ENCODE measurements around the gene BPGM.

BPGM gene

DNA sequence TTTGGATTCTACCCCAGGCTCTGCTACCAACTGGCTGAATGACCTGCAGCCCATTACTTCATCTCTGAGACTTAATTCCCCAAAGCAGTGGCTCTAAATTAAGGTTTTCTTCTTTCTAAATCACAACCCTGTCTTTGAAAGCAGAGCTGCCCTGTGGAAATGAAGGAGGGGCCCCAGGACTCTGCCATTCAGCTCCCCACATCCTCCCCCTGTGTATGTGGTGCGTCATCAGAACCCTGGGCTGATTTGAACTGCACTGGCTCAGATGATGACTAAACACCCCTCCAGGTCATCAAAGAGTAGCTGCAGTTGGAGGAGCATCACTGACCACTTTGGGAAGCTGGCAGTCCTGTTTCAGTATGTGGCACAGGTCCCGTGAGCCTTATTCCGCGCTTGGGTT is 46.6 kb downstream of the BPGM start:
- DNase-seq (ENCODE audit: low spot score), result no peak
- TF ChIP-seq, protein P1, sequence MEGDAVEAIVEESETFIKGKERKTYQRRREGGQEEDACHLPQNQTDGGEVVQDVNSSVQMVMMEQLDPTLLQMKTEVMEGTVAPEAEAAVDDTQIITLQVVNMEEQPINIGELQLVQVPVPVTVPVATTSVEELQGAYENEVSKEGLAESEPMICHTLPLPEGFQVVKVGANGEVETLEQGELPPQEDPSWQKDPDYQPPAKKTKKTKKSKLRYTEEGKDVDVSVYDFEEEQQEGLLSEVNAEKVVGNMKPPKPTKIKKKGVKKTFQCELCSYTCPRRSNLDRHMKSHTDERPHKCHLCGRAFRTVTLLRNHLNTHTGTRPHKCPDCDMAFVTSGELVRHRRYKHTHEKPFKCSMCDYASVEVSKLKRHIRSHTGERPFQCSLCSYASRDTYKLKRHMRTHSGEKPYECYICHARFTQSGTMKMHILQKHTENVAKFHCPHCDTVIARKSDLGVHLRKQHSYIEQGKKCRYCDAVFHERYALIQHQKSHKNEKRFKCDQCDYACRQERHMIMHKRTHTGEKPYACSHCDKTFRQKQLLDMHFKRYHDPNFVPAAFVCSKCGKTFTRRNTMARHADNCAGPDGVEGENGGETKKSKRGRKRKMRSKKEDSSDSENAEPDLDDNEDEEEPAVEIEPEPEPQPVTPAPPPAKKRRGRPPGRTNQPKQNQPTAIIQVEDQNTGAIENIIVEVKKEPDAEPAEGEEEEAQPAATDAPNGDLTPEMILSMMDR (IDR thresholded peaks at IDR 0.05; ENCODE audit: extremely low read depth, insufficient read depth, missing control alignments), result no peak

DNA sequence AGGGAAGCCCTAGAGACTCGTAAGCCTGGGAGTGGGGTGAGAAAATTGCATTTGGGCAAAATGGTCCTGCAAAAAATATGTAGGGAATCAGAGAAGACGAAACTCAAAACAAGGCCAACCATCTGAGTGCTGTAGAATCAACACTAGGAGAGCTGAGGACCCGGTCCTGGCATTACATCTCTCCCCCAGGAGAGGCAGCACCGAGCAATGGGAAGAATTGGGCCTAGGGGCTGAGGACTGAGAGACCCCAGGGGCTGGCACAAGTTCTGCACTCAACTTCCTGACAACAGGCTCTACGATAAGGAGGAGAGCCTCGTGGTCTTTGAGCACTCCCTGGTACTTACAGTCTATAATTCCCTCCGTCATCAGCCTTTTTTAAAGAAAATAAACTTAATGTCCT is 47.6 kb downstream of the BPGM start:
- TF ChIP-seq, protein P1 (IDR thresholded peaks at IDR 0.05; ENCODE audit: extremely low read depth, insufficient read depth, missing control alignments), result peak; percentile 23
- DNase-seq (ENCODE audit: low spot score), result peak; percentile 18
- in situ Hi-C loops (cut with MboI; ENCODE audit: low pct_unique_long_range_greater_than_20kb, low sequenced_read_pairs, unreplicated experiment), result no loop called here

More for the DNA sequence above, 46.6 kb downstream of the BPGM start:
- in situ Hi-C loops (cut with MboI; ENCODE audit: low pct_unique_long_range_greater_than_20kb, low sequenced_read_pairs, unreplicated experiment), result no loop called here

DNA sequence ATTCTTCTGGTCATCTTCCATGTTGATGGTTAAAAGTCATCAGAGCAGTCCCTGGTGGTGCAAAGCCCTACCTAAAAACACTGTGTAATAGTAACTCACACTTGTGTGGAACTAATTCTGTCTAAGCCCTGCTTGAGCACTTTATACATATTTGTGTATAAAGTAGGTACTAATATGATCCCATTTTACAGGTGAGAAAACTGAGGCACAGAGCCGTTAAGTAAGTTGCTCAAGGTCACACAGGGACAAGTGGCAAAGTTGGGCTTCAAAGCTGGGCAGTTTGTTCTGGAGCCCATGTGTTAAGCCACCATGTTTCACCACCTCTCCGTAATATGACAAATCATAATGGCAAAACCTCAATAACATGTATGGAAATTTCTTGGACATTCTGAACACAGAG is 48.1 kb downstream of the BPGM start:
- DNase-seq (ENCODE audit: low spot score), result no peak
- TF ChIP-seq, protein P1 (IDR thresholded peaks at IDR 0.05; ENCODE audit: extremely low read depth, insufficient read depth, missing control alignments), result no peak
- in situ Hi-C loops (cut with MboI; ENCODE audit: low pct_unique_long_range_greater_than_20kb, low sequenced_read_pairs, unreplicated experiment), result no loop called here

DNA sequence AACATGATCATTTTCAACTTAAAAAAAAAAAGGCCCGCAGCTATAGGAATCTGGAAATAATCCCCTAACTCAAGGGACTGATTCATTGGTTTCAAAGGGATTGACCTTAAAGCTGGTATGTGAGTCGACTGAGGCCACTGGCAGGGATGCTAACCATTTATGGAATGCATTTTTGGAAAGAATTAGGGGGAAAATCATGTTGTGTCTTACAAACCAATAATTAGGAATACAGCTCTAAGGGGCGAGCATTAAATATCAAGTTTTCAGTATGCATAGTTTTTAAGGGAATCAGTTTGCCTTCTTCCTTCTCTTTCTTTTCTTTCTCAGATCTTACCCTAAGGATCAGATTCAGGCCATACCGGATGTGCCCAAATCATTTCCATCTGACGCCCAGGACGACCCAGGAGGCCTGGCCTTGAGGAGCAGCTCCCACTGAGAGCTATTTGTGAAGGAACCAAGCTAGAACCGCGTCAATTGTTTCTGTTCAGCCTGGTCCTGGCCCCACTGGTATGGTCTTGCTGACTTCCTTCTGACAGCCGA is 48.7 kb downstream of the BPGM start:
- TF ChIP-seq, protein P1 (IDR thresholded peaks at IDR 0.05; ENCODE audit: extremely low read depth, insufficient read depth, missing control alignments), result no peak
- no peak for DNase-seq (ENCODE audit: low spot score)
- in situ Hi-C loops (cut with MboI; ENCODE audit: low pct_unique_long_range_greater_than_20kb, low sequenced_read_pairs, unreplicated experiment), result no loop called here

DNA sequence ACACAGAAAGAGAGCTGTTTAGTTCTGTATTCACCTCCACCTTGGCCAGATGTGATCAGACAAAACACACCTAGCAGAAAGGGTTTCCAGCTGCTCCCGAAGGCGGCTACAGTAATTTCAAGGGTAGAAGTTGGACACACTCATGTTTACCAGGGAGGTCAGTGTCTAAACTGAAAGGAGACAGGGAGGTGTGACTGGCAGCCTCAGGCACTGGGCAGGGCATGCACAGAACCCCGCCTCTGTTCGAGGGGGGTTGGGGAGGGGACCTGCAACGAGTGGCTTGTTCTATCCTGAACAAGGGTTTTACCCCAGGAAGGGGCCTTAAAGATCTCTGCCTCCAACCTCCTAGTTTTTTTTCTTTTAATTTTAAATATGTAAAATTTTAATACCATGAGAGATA is 49.6 kb downstream of the BPGM start:
- in situ Hi-C loops (cut with MboI; ENCODE audit: low pct_unique_long_range_greater_than_20kb, low sequenced_read_pairs, unreplicated experiment), result no loop called here
- no peak for DNase-seq (ENCODE audit: low spot score)
- TF ChIP-seq, protein P1 (IDR thresholded peaks at IDR 0.05; ENCODE audit: extremely low read depth, insufficient read depth, missing control alignments), result no peak

DNA sequence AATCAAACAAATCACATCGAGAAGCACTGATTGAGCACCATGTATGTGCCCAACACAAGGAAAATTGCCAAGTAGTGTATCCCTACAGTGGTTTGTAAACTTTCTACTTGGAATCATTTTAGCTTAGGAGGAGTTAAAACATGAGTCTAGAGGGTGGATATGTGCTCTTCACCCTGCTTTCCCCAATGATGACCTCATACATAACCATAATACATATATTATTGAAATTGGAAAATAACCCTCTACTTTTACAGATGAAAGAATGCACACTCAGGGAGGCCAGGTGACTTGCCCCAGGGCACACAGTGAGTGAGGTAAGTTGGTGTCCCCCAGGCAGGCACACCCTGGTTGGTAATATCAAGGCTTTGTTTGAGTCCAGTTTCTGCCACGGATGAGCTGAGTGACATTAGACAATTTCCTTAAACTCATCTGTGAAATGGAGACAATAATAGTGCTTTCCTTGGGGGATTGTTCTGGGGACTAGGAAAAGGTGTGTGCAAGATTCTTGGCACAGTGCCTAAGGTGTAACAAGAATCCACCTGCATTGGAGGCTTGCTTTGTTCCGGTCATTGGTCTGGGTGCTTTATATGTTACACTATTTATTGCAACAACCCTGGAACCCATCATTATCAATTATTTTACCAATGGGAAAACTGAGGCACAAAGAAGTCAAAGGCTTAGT is 50.7 kb downstream of the BPGM start:
- DNase-seq (ENCODE audit: low spot score), result no peak
- TF ChIP-seq, protein P1 (IDR thresholded peaks at IDR 0.05; ENCODE audit: extremely low read depth, insufficient read depth, missing control alignments), result no peak
- in situ Hi-C loops (cut with MboI; ENCODE audit: low pct_unique_long_range_greater_than_20kb, low sequenced_read_pairs, unreplicated experiment), result no loop called here
